HUES6 (cell line): Measurements from ENCODE around the gene AFAP1L2.
"Not testable (repeated sequence)": the region's sequence is repeated elsewhere in the genome, so short reads cannot be mapped to it uniquely, and the experiment has no call there.

Source experiments
- H3K27ac ChIP-seq: 2 replicates; pipeline ENCODE4 v1.7.0; 2013; ENCODE audit warnings: low read depth, mild to moderate bottlenecking, low read length, inconsistent platforms
- H3K27me3 ChIP-seq: 2 replicates; pipeline ENCODE4 v1.6.1; 2013; ENCODE audit warnings: low read length; ENCODE audit not compliant: control insufficient read depth, insufficient read depth
- H3K36me3 ChIP-seq: 2 replicates; pipeline ENCODE4 v1.6.1; 2013; ENCODE audit warnings: low read length; ENCODE audit not compliant: control insufficient read depth, insufficient read depth
- H3K4me1 ChIP-seq: 2 replicates; pipeline ENCODE4 v1.6.1; 2013; ENCODE audit warnings: low read length; ENCODE audit not compliant: control insufficient read depth, insufficient read depth
- H3K4me3 ChIP-seq: 2 replicates; pipeline ENCODE4 v1.5.1; 2013; ENCODE audit warnings: low read depth, low read length
- H3K9ac ChIP-seq: one replicate; pipeline ENCODE4 v1.6.1; 2013; ENCODE audit warnings: mild to moderate bottlenecking, low read length
- H3K9me3 ChIP-seq: 2 replicates; pipeline ENCODE4 v1.6.1; 2013; ENCODE audit warnings: low read depth, low read length; ENCODE audit not compliant: control insufficient read depth, insufficient read depth

Gene AFAP1L2

GRCh38 chr10:114359953-114360345 is 44.4 kb downstream of the AFAP1L2 start:
- H3K27ac ChIP-seq, result no peak overlapping the region
- H3K9ac ChIP-seq, result no peak overlapping the region
- no peaks in the 10 kb centered on the region for H3K27me3 ChIP-seq
- H3K36me3 ChIP-seq, result no peaks in the 10 kb centered on the region
- H3K4me1 ChIP-seq, result peaks cover 25% of the 10 kb centered on the region
- no peak overlapping the region for H3K4me3 ChIP-seq
- no peaks in the 10 kb centered on the region for H3K9me3 ChIP-seq

- Histone ChIP-seq H3K4me1 (peaks cover 25% of the 10 kb centered on the region), H3K27me3 (no peaks in the 10 kb centered on the region), H3K4me3 (no peak overlapping the region), H3K36me3 (no peaks in the 10 kb centered on the region), H3K9me3 (no peaks in the 10 kb centered on the region), H3K27ac (no peak overlapping the region), H3K9ac (no peak overlapping the region)
Observed at GRCh38 chr10:114359041-114359952, 45.0 kb downstream of the AFAP1L2 start.

GRCh38 chr10:114357515-114357996 is 46.7 kb downstream of the AFAP1L2 start:
- Histone ChIP-seq H3K27ac (no peak overlapping the region), H3K4me1 (peaks cover 25% of the 10 kb centered on the region), H3K27me3 (no peaks in the 10 kb centered on the region), H3K36me3 (no peaks in the 10 kb centered on the region), H3K9me3 (no peaks in the 10 kb centered on the region), H3K9ac (no peak overlapping the region), H3K4me3 (no peak overlapping the region)

- H3K36me3 ChIP-seq, result no peaks in the 10 kb centered on the region
- no peaks in the 10 kb centered on the region for H3K9me3 ChIP-seq
- H3K27ac ChIP-seq, result no peak overlapping the region
- H3K4me1 ChIP-seq, result peaks cover 25% of the 10 kb centered on the region
- no peak overlapping the region for H3K4me3 ChIP-seq
- no peaks in the 10 kb centered on the region for H3K27me3 ChIP-seq
- no peak overlapping the region for H3K9ac ChIP-seq
Observed at GRCh38 chr10:114356751-114357514, 47.4 kb downstream of the AFAP1L2 start.

GRCh38 chr10:114356126-114356525 is 48.2 kb downstream of the AFAP1L2 start:
- Histone ChIP-seq H3K36me3 (no peaks in the 10 kb centered on the region), H3K9ac (no peak overlapping the region), H3K4me3 (no peak overlapping the region), H3K9me3 (no peaks in the 10 kb centered on the region), H3K27ac (no peak overlapping the region), H3K4me1 (peaks cover 25% of the 10 kb centered on the region), H3K27me3 (no peaks in the 10 kb centered on the region)

- Histone ChIP-seq H3K36me3 (no peaks in the 10 kb centered on the region), H3K27ac (no peak overlapping the region), H3K9me3 (no peaks in the 10 kb centered on the region), H3K9ac (no peak overlapping the region), H3K27me3 (no peaks in the 10 kb centered on the region), H3K4me1 (peaks cover 27% of the 10 kb centered on the region), H3K4me3 (no peak overlapping the region)
Observed at GRCh38 chr10:114353383-114353782, 50.9 kb downstream of the AFAP1L2 start.

- Histone ChIP-seq H3K4me1 (peaks cover 27% of the 10 kb centered on the region), H3K9me3 (no peaks in the 10 kb centered on the region), H3K4me3 (no peak overlapping the region), H3K36me3 (no peaks in the 10 kb centered on the region), H3K27ac (no peak overlapping the region), H3K9ac (no peak overlapping the region), H3K27me3 (no peaks in the 10 kb centered on the region)
Observed at GRCh38 chr10:114352653-114353298, 51.5 kb downstream of the AFAP1L2 start.

- no peak overlapping the region for H3K27ac ChIP-seq
Observed at GRCh38 chr10:114350751-114351150, 53.6 kb downstream of the AFAP1L2 start.

GRCh38 chr10:114349522-114350215 is 54.6 kb downstream of the AFAP1L2 start:
- Histone ChIP-seq H3K9ac (peak overlapping the region; percentile 8), H3K27ac (no peak overlapping the region), H3K27me3 (no peaks in the 10 kb centered on the region), H3K4me3 (no peak overlapping the region), H3K9me3 (no peaks in the 10 kb centered on the region), H3K36me3 (no peaks in the 10 kb centered on the region), H3K4me1 (peaks cover 27% of the 10 kb centered on the region)

More at GRCh38 chr10:114350751-114351150, 53.6 kb downstream of the AFAP1L2 start:
- Histone ChIP-seq H3K9me3 (no peaks in the 10 kb centered on the region), H3K36me3 (no peaks in the 10 kb centered on the region), H3K27me3 (no peaks in the 10 kb centered on the region), H3K9ac (no peak overlapping the region), H3K4me1 (peaks cover 27% of the 10 kb centered on the region), H3K4me3 (no peak overlapping the region)

- H3K27ac ChIP-seq, H3K27me3 ChIP-seq, H3K9ac ChIP-seq, H3K4me3 ChIP-seq, H3K9me3 ChIP-seq, H3K36me3 ChIP-seq: not testable (repeated sequence)
- H3K4me1 ChIP-seq, result peaks cover 32% of the 10 kb centered on the region
Observed at GRCh38 chr10:114349071-114349470, 55.2 kb downstream of the AFAP1L2 start.
